ENCODE measurements around the gene EVA1C.

- TF ChIP-seq, protein P1, sequence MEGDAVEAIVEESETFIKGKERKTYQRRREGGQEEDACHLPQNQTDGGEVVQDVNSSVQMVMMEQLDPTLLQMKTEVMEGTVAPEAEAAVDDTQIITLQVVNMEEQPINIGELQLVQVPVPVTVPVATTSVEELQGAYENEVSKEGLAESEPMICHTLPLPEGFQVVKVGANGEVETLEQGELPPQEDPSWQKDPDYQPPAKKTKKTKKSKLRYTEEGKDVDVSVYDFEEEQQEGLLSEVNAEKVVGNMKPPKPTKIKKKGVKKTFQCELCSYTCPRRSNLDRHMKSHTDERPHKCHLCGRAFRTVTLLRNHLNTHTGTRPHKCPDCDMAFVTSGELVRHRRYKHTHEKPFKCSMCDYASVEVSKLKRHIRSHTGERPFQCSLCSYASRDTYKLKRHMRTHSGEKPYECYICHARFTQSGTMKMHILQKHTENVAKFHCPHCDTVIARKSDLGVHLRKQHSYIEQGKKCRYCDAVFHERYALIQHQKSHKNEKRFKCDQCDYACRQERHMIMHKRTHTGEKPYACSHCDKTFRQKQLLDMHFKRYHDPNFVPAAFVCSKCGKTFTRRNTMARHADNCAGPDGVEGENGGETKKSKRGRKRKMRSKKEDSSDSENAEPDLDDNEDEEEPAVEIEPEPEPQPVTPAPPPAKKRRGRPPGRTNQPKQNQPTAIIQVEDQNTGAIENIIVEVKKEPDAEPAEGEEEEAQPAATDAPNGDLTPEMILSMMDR (IDR thresholded peaks at IDR 0.05; ENCODE audit: poor library complexity, severe bottlenecking) = no peak
- TF ChIP-seq RAD21 (conservative IDR thresholded peaks at IDR 0.05) (no peak), EP300 (conservative IDR thresholded peaks at IDR 0.05; ENCODE audit: poor library complexity, severe bottlenecking) (no peak), EZH2 (IDR thresholded peaks at IDR 0.05; ENCODE audit: borderline replicate concordance, insufficient read depth, low read length, poor library complexity, severe bottlenecking) (no peak), POLR2AphosphoS5 (IDR thresholded peaks at IDR 0.05) (no peak), SMC3 (conservative IDR thresholded peaks at IDR 0.05; ENCODE audit: poor library complexity) (no peak), MXI1 (conservative IDR thresholded peaks at IDR 0.05; ENCODE audit: poor library complexity, severe bottlenecking) (no peak)
These were observed 64.3 kb downstream of the EVA1C start for GRCh38 chr21:32476661-32477423.
